PC-9 (cell line): ENCODE measurements around the gene PRKAG2. TPM values are rescaled to one million over a fixed set of nuclear protein-coding genes. Genes with fewer than 3 reads are reported as not detected.

Source experiments
- BruUV-seq: library from RNA; stranded (reverse); fragments of 400-500 nt; replicated peaks from 2 replicates; lab custom pipeline; 2021; lab: Mats Ljungman, UMichigan
- CTCF ChIA-PET: fragments of 300-600 bp; sonication (Branson Sonifier 250); formaldehyde crosslinking; loops from one replicate; lab custom pipeline; 2022; ENCODE audit warnings: antibody characterized with exemption; lab: Charles Lee
- POLR2A ChIA-PET: fragments of 300-600 bp; sonication (Branson Sonifier 250); formaldehyde crosslinking; loops from one replicate; lab custom pipeline; 2022; ENCODE audit warnings: antibody characterized with exemption; ENCODE audit not compliant: unreplicated experiment; lab: Charles Lee
- DNase-seq, 2 experiments: peaks; one replicate each; pipeline versions ENCODE4 v3.0.0 to v3.0.0-alpha.2; 2015 to 2022; ENCODE audit warnings: mixed read lengths in 1 of 2
- H2AFZ ChIP-seq: fragments of 200-600 bp; sonication (generic); 2 replicates; pipeline ENCODE4 v1.8.1; 2017; ENCODE audit warnings: antibody characterized with exemption
- H3F3A ChIP-seq: fragments of 200-600 bp; sonication (generic); 2 replicates; pipeline ENCODE4 v1.8.1; 2017; ENCODE audit warnings: antibody characterized with exemption, mild to moderate bottlenecking, low read depth; ENCODE audit not compliant: insufficient read depth
- H3K27ac ChIP-seq: fragments of 200-600 bp; sonication (generic); 2 replicates; pipeline ENCODE4 v1.6.1; 2016; ENCODE audit warnings: mixed run types
- H3K27me3 ChIP-seq: fragments of 200-600 bp; sonication (generic); 2 replicates; pipeline ENCODE4 v1.6.1; 2016; ENCODE audit warnings: low read depth, mixed run types; ENCODE audit not compliant: insufficient read depth
- H3K36me3 ChIP-seq: fragments of 200-600 bp; sonication (generic); 2 replicates; pipeline ENCODE4 v1.6.1; 2016; ENCODE audit warnings: low read depth, mixed run types
- H3K4me1 ChIP-seq: fragments of 200-600 bp; sonication (generic); replicated peaks from 2 replicates; pipeline ENCODE4 v1.6.1; 2016; ENCODE audit warnings: mixed run types; ENCODE audit not compliant: insufficient read depth
- H3K4me2 ChIP-seq: fragments of 200-600 bp; sonication (generic); 2 replicates; pipeline ENCODE4 v1.6.1; 2017; ENCODE audit warnings: mixed run types
- H3K4me3 ChIP-seq: fragments of 200-600 bp; sonication (generic); 2 replicates; pipeline ENCODE4 v1.6.1; 2016; ENCODE audit warnings: mixed run types
- H3K79me2 ChIP-seq: fragments of 200-600 bp; sonication (generic); 2 replicates; pipeline ENCODE4 v1.6.1; 2017; ENCODE audit warnings: low read depth, mixed run types
- H3K9me2 ChIP-seq: fragments of 200-600 bp; sonication (generic); 2 replicates; pipeline ENCODE4 v1.8.1; 2017; ENCODE audit warnings: mild to moderate bottlenecking; ENCODE audit not compliant: insufficient read depth
- H3K9me3 ChIP-seq: fragments of 200-600 bp; sonication (generic); 2 replicates; pipeline ENCODE4 v1.8.1; 2016; ENCODE audit warnings: low read depth; ENCODE audit not compliant: insufficient read depth
- H4K20me1 ChIP-seq: fragments of 200-600 bp; sonication (generic); 2 replicates; pipeline ENCODE4 v1.8.1; 2017; ENCODE audit not compliant: insufficient read depth
- EZH2 ChIP-seq: fragments of 200-600 bp; sonication (generic); IDR thresholded peaks from 2 replicates; pipeline ENCODE4 v1.8.0; 2017; ENCODE audit warnings: antibody characterized with exemption, low read depth
- intact Hi-C: fragments of 100-400 bp; cut with micrococcal nuclease; formaldehyde crosslinking; loops from one replicate; pipeline ENCODE4 v1.10.0; 2022; ENCODE audit not compliant: unreplicated experiment
- total RNA-seq: library from RNA; stranded (reverse); gene quantifications from 2 replicates; pipeline ENCODE4 v1.2.3, GENCODE V29; 2021
- TF ChIP-seq, protein P1 (sequence below): fragments of 200-600 bp; sonication (generic); conservative IDR thresholded peaks from 2 replicates; pipeline ENCODE4 v1.6.1; 2017; ENCODE audit warnings: mixed run types, antibody characterized with exemption, mild to moderate bottlenecking, moderate library complexity

The PRKAG2 gene
- total RNA-seq, 1 experiment from 2014 or later, result 37.3 TPM

DNA sequence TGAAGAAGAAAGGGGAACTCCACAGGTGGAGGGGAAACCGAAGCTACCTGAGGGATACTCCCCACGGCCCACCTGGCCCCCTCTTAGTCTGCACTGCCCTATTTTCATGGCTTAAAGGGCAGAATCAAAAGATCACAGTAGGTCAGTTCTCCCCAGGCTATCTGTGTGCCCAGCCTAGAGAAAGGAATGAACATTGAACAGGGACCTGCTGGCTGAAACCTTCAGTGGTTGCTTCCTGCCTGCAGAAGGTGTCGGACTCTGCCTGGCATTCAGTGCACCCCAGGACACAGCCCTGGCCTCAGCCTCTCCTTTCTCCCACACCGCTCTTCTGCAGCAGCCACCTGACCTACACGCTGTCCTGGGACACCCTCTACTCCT is 74.5 kb downstream of the PRKAG2 start:
- Histone ChIP-seq H3K36me3 (no peaks in the 10 kb centered on the region), H3K27me3 (peaks cover 5% of the 10 kb centered on the region; the same call in 1 of the 2 replicates), H3K79me2 (no peaks in the 10 kb centered on the region), H3K9me3 (no peaks in the 10 kb centered on the region), H3K9me2 (no peaks in the 10 kb centered on the region), H3F3A (peaks cover 10% of the 10 kb centered on the region; the same call in 1 of the 2 replicates), H4K20me1 (no peaks in the 10 kb centered on the region), H3K4me3 (no peak overlapping the region), H3K27ac (no peak overlapping the region), H2AFZ (no peak overlapping the region), H3K4me2 (no peak overlapping the region), H3K4me1 (peaks cover 10% of the 10 kb centered on the region)
- ChIA-PET POLR2A (no interaction called here), CTCF (no interaction called here)
- TF ChIP-seq EZH2, result no peak
- TF ChIP-seq, protein P1, sequence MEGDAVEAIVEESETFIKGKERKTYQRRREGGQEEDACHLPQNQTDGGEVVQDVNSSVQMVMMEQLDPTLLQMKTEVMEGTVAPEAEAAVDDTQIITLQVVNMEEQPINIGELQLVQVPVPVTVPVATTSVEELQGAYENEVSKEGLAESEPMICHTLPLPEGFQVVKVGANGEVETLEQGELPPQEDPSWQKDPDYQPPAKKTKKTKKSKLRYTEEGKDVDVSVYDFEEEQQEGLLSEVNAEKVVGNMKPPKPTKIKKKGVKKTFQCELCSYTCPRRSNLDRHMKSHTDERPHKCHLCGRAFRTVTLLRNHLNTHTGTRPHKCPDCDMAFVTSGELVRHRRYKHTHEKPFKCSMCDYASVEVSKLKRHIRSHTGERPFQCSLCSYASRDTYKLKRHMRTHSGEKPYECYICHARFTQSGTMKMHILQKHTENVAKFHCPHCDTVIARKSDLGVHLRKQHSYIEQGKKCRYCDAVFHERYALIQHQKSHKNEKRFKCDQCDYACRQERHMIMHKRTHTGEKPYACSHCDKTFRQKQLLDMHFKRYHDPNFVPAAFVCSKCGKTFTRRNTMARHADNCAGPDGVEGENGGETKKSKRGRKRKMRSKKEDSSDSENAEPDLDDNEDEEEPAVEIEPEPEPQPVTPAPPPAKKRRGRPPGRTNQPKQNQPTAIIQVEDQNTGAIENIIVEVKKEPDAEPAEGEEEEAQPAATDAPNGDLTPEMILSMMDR, result no peak
- no TSS peak for BruUV-seq
- intact Hi-C loops, result no loop called here
- no peak for DNase-seq

DNA sequence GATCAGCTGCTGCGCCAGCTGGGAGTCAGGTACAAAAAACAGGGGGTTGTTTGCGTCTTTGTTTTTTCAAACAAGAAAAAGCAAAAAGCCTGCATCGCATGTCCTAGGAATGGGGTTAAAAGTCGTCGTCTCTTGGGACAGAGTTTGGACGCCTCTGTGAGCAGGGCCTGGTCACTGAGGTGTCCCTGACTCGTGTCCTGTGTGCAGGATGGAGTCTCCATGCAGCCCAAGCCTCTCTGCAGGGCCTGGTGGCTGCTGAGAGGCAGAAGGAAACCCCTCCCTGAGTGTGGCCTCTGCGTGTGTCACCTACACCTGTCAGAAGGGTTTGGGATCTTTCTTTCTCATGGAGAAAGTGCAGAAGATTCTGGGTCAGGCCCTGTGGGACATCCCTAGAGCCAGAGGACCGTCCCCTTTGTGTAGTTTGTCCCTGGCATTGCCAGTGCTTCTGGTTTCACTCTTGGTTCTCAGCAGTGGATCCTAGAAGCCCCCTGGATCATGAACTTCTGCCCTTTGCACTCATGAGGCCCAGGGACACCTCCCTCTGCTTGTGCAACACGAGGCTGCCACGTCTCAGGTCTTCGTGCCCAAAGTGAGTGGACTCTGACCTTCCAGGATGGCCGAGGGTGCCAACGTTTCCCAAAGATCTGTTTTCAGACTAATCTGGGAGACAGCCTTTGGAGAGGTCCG is 75.0 kb downstream of the PRKAG2 start:
- Histone ChIP-seq H3K4me2 (no peak overlapping the region), H3K4me3 (no peak overlapping the region), H4K20me1 (no peaks in the 10 kb centered on the region), H3K9me2 (no peaks in the 10 kb centered on the region), H3K9me3 (no peaks in the 10 kb centered on the region), H3K36me3 (no peaks in the 10 kb centered on the region), H3K27me3 (no peaks in the 10 kb centered on the region; the same call in 1 of the 2 replicates), H3F3A (peaks cover 12% of the 10 kb centered on the region; the same call in 1 of the 2 replicates), H3K4me1 (peaks cover 16% of the 10 kb centered on the region), H3K27ac (no peak overlapping the region), H2AFZ (no peak overlapping the region), H3K79me2 (no peaks in the 10 kb centered on the region)
- no TSS peak for BruUV-seq
- POLR2A ChIA-PET, result interaction anchor here (0.6 kb wide), 1 partner anchor 22 kb away, joined by 10 read pairs; no protein-coding TSS in a partner anchor
- intact Hi-C loops, result no loop called here
- no peak for TF ChIP-seq EZH2
- TF ChIP-seq, protein P1, result no peak
- no peak for DNase-seq
- CTCF ChIA-PET, result no interaction called here

DNA sequence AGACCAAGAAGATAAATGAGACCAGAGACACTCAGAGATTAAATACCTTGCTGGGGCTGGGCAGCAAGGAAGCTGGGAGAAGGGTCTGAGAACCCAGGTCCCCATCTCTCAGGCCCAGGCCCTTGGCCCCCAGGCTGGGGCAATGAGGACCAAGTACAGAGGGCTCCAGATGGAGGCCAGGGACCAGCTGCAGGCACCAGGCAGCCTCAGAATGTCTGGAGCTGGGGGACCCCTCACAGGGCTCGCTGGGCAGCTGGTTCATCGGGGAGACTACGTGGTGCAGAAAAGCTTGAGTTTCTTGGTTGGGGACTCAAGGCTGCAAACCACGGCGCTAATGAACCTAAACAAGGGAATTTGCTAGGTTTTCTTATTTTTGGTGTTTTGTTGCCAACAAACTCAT is 75.6 kb downstream of the PRKAG2 start:
- CTCF ChIA-PET, result no interaction called here
- intact Hi-C loops, result no loop called here
- DNase-seq, result no peak
- H3K9me2 ChIP-seq, result no peaks in the 10 kb centered on the region
- H3F3A ChIP-seq, result peaks cover 16% of the 10 kb centered on the region; the same call in 1 of the 2 replicates
- no peaks in the 10 kb centered on the region for H3K79me2 ChIP-seq
- H3K4me1 ChIP-seq, result peaks cover 22% of the 10 kb centered on the region
- TF ChIP-seq, protein P1, result no peak
- TF ChIP-seq EZH2, result no peak
- H4K20me1 ChIP-seq, result no peaks in the 10 kb centered on the region
- no peaks in the 10 kb centered on the region; the same call in 1 of the 2 replicates for H3K27me3 ChIP-seq
- POLR2A ChIA-PET, result interaction anchor here (0.6 kb wide), 1 partner anchor 23 kb away, joined by 10 read pairs; no protein-coding TSS in a partner anchor
- H3K27ac ChIP-seq, result no peak overlapping the region
- BruUV-seq, result no TSS peak
- H2AFZ ChIP-seq, result no peak overlapping the region
- H3K4me2 ChIP-seq, result no peak overlapping the region
- H3K36me3 ChIP-seq, result no peaks in the 10 kb centered on the region
- H3K4me3 ChIP-seq, result no peak overlapping the region
- H3K9me3 ChIP-seq, result no peaks in the 10 kb centered on the region
